GM12878 (cell line): Measurements from ENCODE around the gene B3GALT4. TPM values are rescaled to one million over a fixed set of nuclear protein-coding genes. Genes with fewer than 3 reads are reported as not detected.
A peak's percentile ranks its signal among the peaks of the same experiment; 100 is the strongest.

Experiments
- ATAC-seq: fragments of 200-7000 bp; cut with Tn5 transposase; 3 replicates; pipeline ENCODE4 v1.9.1; 2020; ENCODE audit warnings: mild to moderate bottlenecking, moderate library complexity
- BruUV-seq: library from RNA; stranded (reverse); fragments of 400-500 nt; replicated peaks from 2 replicates; lab custom pipeline; 2021; lab: Mats Ljungman, UMichigan
- CTCF ChIA-PET: fragments of 300-600 bp; sonication (Branson Sonifier 250); formaldehyde crosslinking; extraction: SDS; loops from one replicate; lab custom pipeline; 2021; ENCODE audit warnings: inconsistent platforms; lab: Yijun Ruan, JAX
- POLR2A ChIA-PET: fragments of 350-600 bp; formaldehyde crosslinking; extraction: SDS; loops from one replicate; lab custom pipeline; 2021; ENCODE audit warnings: inconsistent platforms; lab: Charles Lee
- RAD21 ChIA-PET: fragments of 300-600 bp; sonication (Branson Sonifier 250); formaldehyde crosslinking; loops from one replicate; lab custom pipeline; 2023; ENCODE audit warnings: antibody characterized with exemption; ENCODE audit not compliant: unreplicated experiment; lab: Charles Lee
- SMC1A ChIA-PET: fragments of 300-600 bp; sonication (Branson Sonifier 250); formaldehyde crosslinking; loops from one replicate; lab custom pipeline; 2023; ENCODE audit not compliant: unreplicated experiment, uncharacterized antibody; lab: Charles Lee
- DNase-seq: peaks from one replicate; pipeline ENCODE4 v3.0.0-alpha.2; 2011; ENCODE audit warnings: low read depth, low spot score
- FAIRE-seq: peaks from 3 replicates; lab custom pipeline; 2011; peaks lifted over from hg19 to GRCh38; lab: Jason Lieb, UNC
- H2AFZ ChIP-seq: 2 replicates; pipeline ENCODE4 v1.6.0; 2011; ENCODE audit warnings: low read depth, low read length, control low read depth; ENCODE audit not compliant: control insufficient read depth
- H3K27ac ChIP-seq: 2 replicates; pipeline ENCODE4 v1.5.1; 2011; ENCODE audit warnings: control low read depth; ENCODE audit not compliant: control insufficient read depth, insufficient read depth
- H3K27me3 ChIP-seq, 2 experiments: replicated peaks in 1 of 2; 2 replicates each; pipeline versions ENCODE4 v1.6.0 to v1.6.1; 2011; ENCODE audit warnings: low read length in 1 of 2; ENCODE audit not compliant: control insufficient read depth in 2 of 2, insufficient read depth in 2 of 2
- H3K36me3 ChIP-seq, 2 experiments: 2 replicates each; pipeline ENCODE4 v1.5.1; 2011; ENCODE audit warnings: low read length in 1 of 2; ENCODE audit not compliant: control insufficient read depth in 2 of 2, insufficient read depth in 2 of 2
- H3K4me1 ChIP-seq: 2 replicates; pipeline ENCODE4 v1.6.1; 2011; ENCODE audit warnings: mild to moderate bottlenecking, low read length, moderate library complexity, mixed read lengths; ENCODE audit not compliant: control insufficient read depth, insufficient read depth
- H3K4me2 ChIP-seq: 2 replicates; pipeline ENCODE4 v1.6.0; 2011; ENCODE audit warnings: control low read depth; ENCODE audit not compliant: control insufficient read depth, insufficient read depth
- H3K4me3 ChIP-seq: fragments of 200-600 bp; sonication (generic); 2 replicates; pipeline ENCODE4 v1.5.1; 2016
- H3K79me2 ChIP-seq: 2 replicates; pipeline ENCODE4 v1.6.0; 2011; ENCODE audit warnings: low read length; ENCODE audit not compliant: control insufficient read depth, insufficient read depth
- H3K9ac ChIP-seq: 2 replicates; pipeline ENCODE4 v1.8.0; 2011; ENCODE audit warnings: low read length, control low read depth, mixed read lengths; ENCODE audit not compliant: control insufficient read depth, insufficient read depth
- H3K9me3 ChIP-seq: replicated peaks from 3 replicates; pipeline ENCODE4 v1.5.1; 2011; ENCODE audit warnings: mild to moderate bottlenecking, low read length; ENCODE audit not compliant: control insufficient read depth, insufficient read depth
- H4K20me1 ChIP-seq: 2 replicates; pipeline ENCODE4 v1.6.0; 2011; ENCODE audit not compliant: control insufficient read depth, insufficient read depth
- ASH2L ChIP-seq: fragments of 300-600, 200-600 bp; sonication (generic); IDR thresholded peaks from 2 replicates; pipeline ENCODE4 v1.6.1; 2017; ENCODE audit warnings: low read depth, mild to moderate bottlenecking, borderline replicate concordance
- BCL11A ChIP-seq: IDR thresholded peaks from 2 replicates; pipeline ENCODE4 v1.6.1; 2011; ENCODE audit warnings: low read depth, low read length
- CBFB ChIP-seq: IDR thresholded peaks from 2 replicates; pipeline ENCODE4 v1.6.1; 2016; ENCODE audit warnings: antibody characterized with exemption, low read depth
- JUNB ChIP-seq: IDR thresholded peaks from 2 replicates; pipeline ENCODE4 v1.6.1; 2016; ENCODE audit warnings: antibody characterized with exemption, mild to moderate bottlenecking
- JUND ChIP-seq: IDR thresholded peaks from 2 replicates; pipeline ENCODE4 v1.6.1; 2012; ENCODE audit warnings: low read depth, mild to moderate bottlenecking, low read length, improper control_type of control experiment, moderate library complexity
- MXI1 ChIP-seq: fragments of 150-350 bp; IDR thresholded peaks from 2 replicates; pipeline ENCODE4 v1.6.1; 2011; ENCODE audit warnings: low read depth, mild to moderate bottlenecking, inconsistent platforms, low read length, improper control_type of control experiment
- NR2C1 ChIP-seq: fragments of 450-650 bp; IDR thresholded peaks from 2 replicates; pipeline ENCODE4 v1.6.1; 2017; ENCODE audit warnings: antibody characterized with exemption, mild to moderate bottlenecking, moderate library complexity
- RUNX3 ChIP-seq: IDR thresholded peaks from 2 replicates; pipeline ENCODE4 v1.6.1; 2012; ENCODE audit warnings: low read length, inconsistent platforms
- SMAD1 ChIP-seq: fragments of 450-650 bp; IDR thresholded peaks from 2 replicates; pipeline ENCODE4 v1.6.1; 2018; ENCODE audit warnings: mild to moderate bottlenecking, low read depth; ENCODE audit not compliant: partially characterized antibody
- SUZ12 ChIP-seq: fragments of 200-600 bp; sonication (generic); IDR thresholded peaks from one replicate; pipeline ENCODE4 v1.6.1; 2018; ENCODE audit warnings: antibody characterized with exemption, mild to moderate bottlenecking; ENCODE audit not compliant: unreplicated experiment
- WGBS: methylation state at CpG from one replicate; pipeline ENCODE4 v1.1.6; 2016; ENCODE audit warnings: low lambda C conversion rate; ENCODE audit not compliant: insufficient replicate concordance, insufficient coverage; ENCODE audit errors: missing lambda C conversion rate; 5-methylcytosine and 5-hydroxymethylcytosine counted together
- in situ Hi-C: fragments of 300-500 bp; cut with MboI; formaldehyde crosslinking; loops from 9 replicates; pipeline ENCODE4 v1.14.3; 2018; ENCODE audit warnings: mixed read lengths
- intact Hi-C: fragments of 100-400 bp; cut with micrococcal nuclease; formaldehyde crosslinking; loops from one replicate; pipeline ENCODE4 v1.14.2; 2022; ENCODE audit not compliant: unreplicated experiment
- polyA plus RNA-seq, 11 experiments: library from polyadenylated mRNA; depleted of rRNA in 4 of 11; unstranded in 6 of 11; stranded (reverse) in 5 of 11; fragments of >200 nt; fragmentation: Nextera tagmentation in 4 of 11; fragmentation: Illumina TruSeq in 1 of 11; extraction: Ambion mirVana in 4 of 11; extraction: Trizol in 1 of 11; gene quantifications; 1 replicate in 1 of 11; 2 replicates in 10 of 11; pipeline versions ENCODE4 v1.2.1 to v1.2.3, GENCODE V29; 2011 to 2016; ENCODE audit warnings: inconsistent platforms in 2 of 11, missing spikeins in 2 of 11, low read depth in 1 of 11
- total RNA-seq, 4 experiments: library from RNA; depleted of rRNA in 3 of 4; stranded (reverse); fragments of >200 nt in 3 of 4; fragmentation: Illumina TruSeq in 1 of 4; extraction: Trizol in 1 of 4; gene quantifications; 2 replicates each; pipeline versions ENCODE4 v1.2.1 to v1.2.3, GENCODE V29; 2013 to 2021
- TF ChIP-seq, protein P1 (sequence below): fragments of 150-350 bp; IDR thresholded peaks from 2 replicates; pipeline ENCODE4 v1.6.1; 2014; ENCODE audit warnings: mild to moderate bottlenecking, low read depth, low read length

Gene B3GALT4
- total and polyA plus RNA-seq, 10 of the 15 experiments (the other 5 are each of a cell fraction or from before 2014, with no cell fraction given), result 0.27 to 8.2 (median 2.6) TPM

DNA sequence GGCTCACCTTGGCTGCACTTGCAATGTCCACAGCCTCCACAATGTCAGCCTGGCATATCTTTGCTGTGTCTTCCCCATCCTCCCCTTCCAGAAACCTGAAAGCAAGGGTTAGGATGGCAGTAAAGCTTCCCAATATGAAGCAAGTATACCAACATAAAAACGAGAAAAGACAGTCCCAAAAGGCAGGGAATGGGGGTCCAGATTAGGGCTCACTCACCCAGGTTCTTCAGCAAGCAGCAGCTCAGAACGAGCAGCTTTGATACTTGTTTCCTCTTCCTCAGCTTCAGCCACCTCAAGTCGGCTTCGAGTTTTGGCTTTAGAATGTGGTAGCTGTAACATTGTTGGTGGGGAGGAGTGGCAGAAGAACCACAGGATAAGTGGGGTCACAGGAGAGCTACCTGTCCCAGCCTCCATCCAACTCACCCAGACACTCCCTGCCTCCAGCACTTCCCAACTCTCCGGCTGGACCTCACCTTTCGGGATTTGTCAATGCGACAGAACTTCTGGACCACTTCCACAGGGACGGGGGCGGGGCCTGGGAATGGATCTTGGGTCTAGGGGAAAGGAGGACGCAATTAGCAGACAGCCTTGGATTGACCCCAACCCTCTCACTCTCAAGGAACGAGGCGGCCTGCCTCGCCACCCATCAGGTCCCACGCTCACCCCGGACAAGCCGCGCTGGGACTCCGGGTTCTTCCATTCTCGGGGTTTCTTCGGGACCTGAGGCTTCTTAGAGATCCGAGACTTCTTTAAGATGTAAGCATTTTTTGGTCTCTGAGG, 11.4 kb downstream of the B3GALT4 start:
- TSS peak; percentile 85 for BruUV-seq
- CTCF ChIA-PET, result interaction anchor here (1.2 to 5.0 kb wide), 3 partner anchors 11 to 56 kb away, joined by 4 to 28 read pairs (median 8); partner anchors contain the start of genes B3GALT4 and RGL2
- peak; percentile 2; the same call in 2 of the 3 replicates for ATAC-seq
- Histone ChIP-seq H2AFZ (peak overlapping the region; percentile 98), H3K4me1 (no peaks in the 10 kb centered on the region), H3K9me3 (no peaks in the 10 kb centered on the region), H3K27me3 (no peaks in the 10 kb centered on the region), H4K20me1 (no peaks in the 10 kb centered on the region), H3K27ac (no peak overlapping the region), H3K4me2 (peak overlapping the region; percentile 46), H3K79me2 (peaks cover 31% of the 10 kb centered on the region), H3K4me3 (peak overlapping the region; percentile 78), H3K9ac (peak overlapping the region; percentile 73), H3K36me3 (peaks cover 2 to 36% of the 10 kb centered on the region in 2 experiments; a peak in 3 of 4 replicates)
- 2% methylated on average over 21 of the region's 21 CpGs for WGBS
- intact Hi-C loops (no loop called here), in situ Hi-C loops (no loop called here)
- SMC1A ChIA-PET, result interaction anchor here (1.3 to 4.4 kb wide), 7 partner anchors 9 to 30 kb away, joined by 3 to 25 read pairs (median 5); partner anchors contain the start of genes B3GALT4, RPS18, VPS52 and ZBTB22
- DNase-seq, result no peak
- FAIRE-seq, result no peak
- RAD21 ChIA-PET, result interaction anchor here (1.2 to 2.6 kb wide), 9 partner anchors 10 to 142 kb away, joined by 4 to 12 read pairs (median 8); partner anchors contain the start of genes B3GALT4, RPS18, VPS52 and ZBTB22
- POLR2A ChIA-PET, result interaction anchor here (0.8 to 3.5 kb wide), 11 partner anchors 10 to 129 kb away, joined by 3 to 60 read pairs (median 8); partner anchors contain the start of genes B3GALT4, CUTA, RGL2 and RPS18
- TF ChIP-seq SUZ12 (no peak), MXI1 (no peak), RUNX3 (no peak), JUNB (no peak), JUND (no peak), BCL11A (no peak), CBFB (no peak), NR2C1 (no peak), ASH2L (no peak), SMAD1 (no peak)
- TF ChIP-seq, protein P1, sequence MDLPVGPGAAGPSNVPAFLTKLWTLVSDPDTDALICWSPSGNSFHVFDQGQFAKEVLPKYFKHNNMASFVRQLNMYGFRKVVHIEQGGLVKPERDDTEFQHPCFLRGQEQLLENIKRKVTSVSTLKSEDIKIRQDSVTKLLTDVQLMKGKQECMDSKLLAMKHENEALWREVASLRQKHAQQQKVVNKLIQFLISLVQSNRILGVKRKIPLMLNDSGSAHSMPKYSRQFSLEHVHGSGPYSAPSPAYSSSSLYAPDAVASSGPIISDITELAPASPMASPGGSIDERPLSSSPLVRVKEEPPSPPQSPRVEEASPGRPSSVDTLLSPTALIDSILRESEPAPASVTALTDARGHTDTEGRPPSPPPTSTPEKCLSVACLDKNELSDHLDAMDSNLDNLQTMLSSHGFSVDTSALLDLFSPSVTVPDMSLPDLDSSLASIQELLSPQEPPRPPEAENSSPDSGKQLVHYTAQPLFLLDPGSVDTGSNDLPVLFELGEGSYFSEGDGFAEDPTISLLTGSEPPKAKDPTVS, result no peak
